Karpas-422 (cell line): ENCODE results near the gene ST8SIA2. TPM values are rescaled to one million over a fixed set of nuclear protein-coding genes. Genes with fewer than 3 reads are reported as not detected.

Source experiments
- DNase-seq: peaks from one replicate; pipeline ENCODE4 v3.0.0-alpha.2; 2015
- H2AFZ ChIP-seq: fragments of 200-600 bp; sonication (generic); 2 replicates; pipeline ENCODE4 v1.6.1; 2014; ENCODE audit warnings: antibody characterized with exemption, low read length, mixed read lengths
- H3K27ac ChIP-seq: fragments of 200-600 bp; sonication (generic); 2 replicates; pipeline ENCODE4 v1.5.1; 2014; ENCODE audit warnings: mild to moderate bottlenecking, low read length, moderate library complexity
- H3K27me3 ChIP-seq: fragments of 200-600 bp; sonication (generic); 2 replicates; pipeline ENCODE4 v1.6.1; 2014; ENCODE audit warnings: low read length, mixed read lengths
- H3K36me3 ChIP-seq: fragments of 200-600 bp; sonication (generic); 2 replicates; pipeline ENCODE4 v1.6.1; 2014; ENCODE audit warnings: low read length, mixed read lengths; ENCODE audit not compliant: insufficient read depth
- H3K4me1 ChIP-seq: fragments of 200-600 bp; sonication (generic); 2 replicates; pipeline ENCODE4 v1.6.1; 2014; ENCODE audit warnings: mild to moderate bottlenecking, low read length, mixed read lengths
- H3K4me2 ChIP-seq: fragments of 200-600 bp; sonication (generic); 2 replicates; pipeline ENCODE4 v1.6.1; 2014; ENCODE audit warnings: low read length, low read depth, mild to moderate bottlenecking; ENCODE audit not compliant: poor library complexity, severe bottlenecking
- H3K4me3 ChIP-seq: fragments of 200-600 bp; sonication (generic); 2 replicates; pipeline ENCODE4 v1.5.1; 2014; ENCODE audit warnings: mild to moderate bottlenecking, antibody characterized with exemption, low read length, mixed read lengths
- H3K79me2 ChIP-seq: fragments of 200-600 bp; sonication (generic); 2 replicates; pipeline ENCODE4 v1.6.1; 2014; ENCODE audit warnings: mild to moderate bottlenecking, low read length, mixed read lengths
- H3K9ac ChIP-seq: fragments of 200-600 bp; sonication (generic); 2 replicates; pipeline ENCODE4 v1.6.0; 2014; ENCODE audit warnings: low read length
- H3K9me2 ChIP-seq: fragments of 200-600 bp; sonication (generic), shearing (Covaris generic); replicated peaks from 2 replicates; pipeline ENCODE4 v1.6.0; 2014; ENCODE audit warnings: mild to moderate bottlenecking, low read length, moderate library complexity; ENCODE audit not compliant: insufficient read depth
- H3K9me3 ChIP-seq: fragments of 300-700, 200-600 bp; sonication (generic); 2 replicates; pipeline ENCODE4 v1.6.1; 2014; ENCODE audit warnings: low read length, mixed read lengths
- H4K20me1 ChIP-seq: fragments of 200-600 bp; sonication (generic); 2 replicates; pipeline ENCODE4 v1.6.1; 2014; ENCODE audit warnings: mild to moderate bottlenecking, antibody characterized with exemption, low read length, low read depth; ENCODE audit not compliant: insufficient read depth
- total RNA-seq: library from RNA; depleted of rRNA; stranded (reverse); fragments of >200 nt; shearing (Covaris generic); gene quantifications from 2 replicates; pipeline ENCODE4 v1.2.3, GENCODE V29; 2014; ENCODE audit warnings: low replicate concordance

Gene ST8SIA2
- total RNA-seq, 1 experiment from 2014 or later, result not detected

- Histone ChIP-seq H3K27me3 (no peaks in the 10 kb centered on the region), H4K20me1 (no peaks in the 10 kb centered on the region), H3K36me3 (no peaks in the 10 kb centered on the region), H2AFZ (no peak overlapping the region), H3K79me2 (no peaks in the 10 kb centered on the region), H3K9ac (no peak overlapping the region), H3K4me3 (no peak overlapping the region), H3K4me2 (no peak overlapping the region), H3K9me2 (no peaks in the 10 kb centered on the region), H3K4me1 (no peaks in the 10 kb centered on the region), H3K27ac (no peak overlapping the region), H3K9me3 (no peaks in the 10 kb centered on the region)
- DNase-seq, result no peak
These were observed 101.2 kb downstream of the ST8SIA2 start for GRCh38 chr15:92494806-92495336.

GRCh38 chr15:92495446-92495845 lies 101.8 kb downstream of the ST8SIA2 start:
- Histone ChIP-seq H3K9ac (no peak overlapping the region), H2AFZ (no peak overlapping the region), H3K27me3 (no peaks in the 10 kb centered on the region), H3K9me3 (no peaks in the 10 kb centered on the region), H3K36me3 (no peaks in the 10 kb centered on the region), H3K27ac (no peak overlapping the region), H3K9me2 (no peaks in the 10 kb centered on the region), H3K4me1 (no peaks in the 10 kb centered on the region), H4K20me1 (no peaks in the 10 kb centered on the region), H3K4me2 (no peak overlapping the region), H3K79me2 (no peaks in the 10 kb centered on the region), H3K4me3 (no peak overlapping the region)
- no peak for DNase-seq

GRCh38 chr15:92499731-92500530 lies 106.2 kb downstream of the ST8SIA2 start:
- Histone ChIP-seq H3K79me2 (no peaks in the 10 kb centered on the region), H4K20me1 (no peaks in the 10 kb centered on the region), H3K27ac (no peak overlapping the region), H3K4me1 (no peaks in the 10 kb centered on the region), H3K36me3 (no peaks in the 10 kb centered on the region), H3K27me3 (no peaks in the 10 kb centered on the region), H2AFZ (no peak overlapping the region), H3K4me3 (no peak overlapping the region), H3K9me2 (no peaks in the 10 kb centered on the region), H3K4me2 (no peak overlapping the region), H3K9me3 (no peaks in the 10 kb centered on the region), H3K9ac (no peak overlapping the region)
- no peak for DNase-seq

- H3K27ac ChIP-seq, result no peak overlapping the region
- no peaks in the 10 kb centered on the region for H3K27me3 ChIP-seq
- no peaks in the 10 kb centered on the region for H4K20me1 ChIP-seq
- peaks cover 3% of the 10 kb centered on the region; the same call in 1 of the 2 replicates for H3K9me3 ChIP-seq
- no peak overlapping the region for H3K4me2 ChIP-seq
- no peaks in the 10 kb centered on the region for H3K36me3 ChIP-seq
- DNase-seq, result no peak
- H3K4me3 ChIP-seq, result no peak overlapping the region
- no peak overlapping the region for H2AFZ ChIP-seq
- H3K9me2 ChIP-seq, result no peaks in the 10 kb centered on the region
- no peaks in the 10 kb centered on the region for H3K79me2 ChIP-seq
- H3K4me1 ChIP-seq, result no peaks in the 10 kb centered on the region
- no peak overlapping the region for H3K9ac ChIP-seq
These were observed 108.7 kb downstream of the ST8SIA2 start for GRCh38 chr15:92502336-92502735.

- peaks cover 6% of the 10 kb centered on the region for H3K9me3 ChIP-seq
- no peaks in the 10 kb centered on the region for H3K9me2 ChIP-seq
- H4K20me1 ChIP-seq, result no peaks in the 10 kb centered on the region
- H3K79me2 ChIP-seq, result no peaks in the 10 kb centered on the region
- H3K27ac ChIP-seq, result no peak overlapping the region
- H3K4me1 ChIP-seq, result no peaks in the 10 kb centered on the region
- DNase-seq, result peak; percentile 31
- 0 out of 2 replicates have a peak, but pooled peaks cover under 1% of the 10 kb centered on the region for H3K27me3 ChIP-seq
- no peak overlapping the region for H2AFZ ChIP-seq
- no peak overlapping the region for H3K9ac ChIP-seq
- no peak overlapping the region for H3K4me2 ChIP-seq
- no peaks in the 10 kb centered on the region for H3K36me3 ChIP-seq
- no peak overlapping the region for H3K4me3 ChIP-seq
These were observed 109.5 kb downstream of the ST8SIA2 start for GRCh38 chr15:92502930-92503857.

- Histone ChIP-seq H3K79me2 (no peaks in the 10 kb centered on the region), H3K9me2 (no peaks in the 10 kb centered on the region), H3K36me3 (no peaks in the 10 kb centered on the region), H3K4me2 (no peak overlapping the region), H3K27ac (no peak overlapping the region), H3K4me1 (no peaks in the 10 kb centered on the region), H3K27me3 (0 out of 2 replicates have a peak, but pooled peaks cover 2% of the 10 kb centered on the region), H3K4me3 (no peak overlapping the region), H3K9ac (no peak overlapping the region), H2AFZ (no peak overlapping the region), H3K9me3 (peaks cover 6% of the 10 kb centered on the region), H4K20me1 (no peaks in the 10 kb centered on the region)
- peak; percentile 32 for DNase-seq
These were observed 110.2 kb downstream of the ST8SIA2 start for GRCh38 chr15:92503889-92504288.

- Histone ChIP-seq H3K9me3 (peaks cover 6% of the 10 kb centered on the region), H3K9me2 (no peaks in the 10 kb centered on the region), H3K79me2 (no peaks in the 10 kb centered on the region), H3K27ac (no peak overlapping the region), H3K27me3 (0 out of 2 replicates have a peak, but pooled peaks cover 2% of the 10 kb centered on the region), H3K4me2 (no peak overlapping the region), H2AFZ (no peak overlapping the region), H3K4me1 (no peaks in the 10 kb centered on the region), H3K36me3 (no peaks in the 10 kb centered on the region), H3K9ac (no peak overlapping the region), H3K4me3 (no peak overlapping the region), H4K20me1 (no peaks in the 10 kb centered on the region)
- DNase-seq, result no peak
These were observed 111.9 kb downstream of the ST8SIA2 start for GRCh38 chr15:92505611-92506010.

- Histone ChIP-seq H3K4me1 (no peaks in the 10 kb centered on the region), H2AFZ (no peak overlapping the region)
These were observed 112.8 kb downstream of the ST8SIA2 start for GRCh38 chr15:92506506-92506905.

More at GRCh38 chr15:92506506-92506905, 112.8 kb downstream of the ST8SIA2 start:
- Histone ChIP-seq H3K9ac (no peak overlapping the region), H3K9me3 (peaks cover 6% of the 10 kb centered on the region), H3K27ac (no peak overlapping the region), H4K20me1 (no peaks in the 10 kb centered on the region), H3K9me2 (no peaks in the 10 kb centered on the region), H3K4me3 (no peak overlapping the region), H3K27me3 (0 out of 2 replicates have a peak, but pooled peaks cover 2% of the 10 kb centered on the region), H3K36me3 (no peaks in the 10 kb centered on the region), H3K79me2 (no peaks in the 10 kb centered on the region), H3K4me2 (no peak overlapping the region)
- no peak for DNase-seq
